Chondrocyte (in vitro differentiated cells): Measurements from ENCODE around the gene C6orf141. TPM values are rescaled to one million over a fixed set of nuclear protein-coding genes. Genes with fewer than 3 reads are reported as not detected.

Experiments
- DNase-seq: peaks from one replicate; pipeline ENCODE4 v3.0.0; 2021; ENCODE audit warnings: mixed read lengths, low spot score
- H3K27ac Mint-ChIP-seq: one replicate; pipeline ENCODE4 v1.8.0; 2021; ENCODE audit warnings: mild to moderate bottlenecking, moderate library complexity, mixed read lengths; ENCODE audit not compliant: unreplicated experiment
- H3K27me3 Mint-ChIP-seq: 2 replicates; pipeline ENCODE4 v1.8.0; 2021; ENCODE audit warnings: low read depth, mixed read lengths
- H3K36me3 Mint-ChIP-seq: 2 replicates; pipeline ENCODE4 v1.8.0; 2021; ENCODE audit warnings: low read depth, mixed read lengths
- H3K4me1 Mint-ChIP-seq: 2 replicates; pipeline ENCODE4 v1.8.0; 2021; ENCODE audit warnings: low read depth, mild to moderate bottlenecking, mixed read lengths
- H3K4me3 Mint-ChIP-seq: one replicate; pipeline ENCODE4 v1.8.0; 2021; ENCODE audit warnings: mild to moderate bottlenecking, moderate library complexity, mixed read lengths; ENCODE audit not compliant: unreplicated experiment
- H3K9me3 Mint-ChIP-seq: 2 replicates; pipeline ENCODE4 v1.8.0; 2021; ENCODE audit warnings: low read depth, mixed read lengths
- long read RNA-seq: library from polyadenylated mRNA; stranded (forward); transcript quantifications from one replicate; pipeline ENCODE4 v2.0.0, GENCODE V29; 2021
- total RNA-seq: library from RNA; stranded (reverse); gene quantifications from 3 replicates; pipeline ENCODE4 v1.2.1, GENCODE V29; 2021
- TF ChIP-seq, protein P1 (sequence below): fragments of 200-600 bp; sonication (generic); IDR thresholded peaks from 2 replicates; pipeline ENCODE4 v1.5.0; 2021; ENCODE audit warnings: antibody characterized with exemption, mild to moderate bottlenecking, moderate library complexity

Gene C6orf141
- not detected in 3 replicates for total RNA-seq
- long read RNA-seq, result 0 reads

DNA sequence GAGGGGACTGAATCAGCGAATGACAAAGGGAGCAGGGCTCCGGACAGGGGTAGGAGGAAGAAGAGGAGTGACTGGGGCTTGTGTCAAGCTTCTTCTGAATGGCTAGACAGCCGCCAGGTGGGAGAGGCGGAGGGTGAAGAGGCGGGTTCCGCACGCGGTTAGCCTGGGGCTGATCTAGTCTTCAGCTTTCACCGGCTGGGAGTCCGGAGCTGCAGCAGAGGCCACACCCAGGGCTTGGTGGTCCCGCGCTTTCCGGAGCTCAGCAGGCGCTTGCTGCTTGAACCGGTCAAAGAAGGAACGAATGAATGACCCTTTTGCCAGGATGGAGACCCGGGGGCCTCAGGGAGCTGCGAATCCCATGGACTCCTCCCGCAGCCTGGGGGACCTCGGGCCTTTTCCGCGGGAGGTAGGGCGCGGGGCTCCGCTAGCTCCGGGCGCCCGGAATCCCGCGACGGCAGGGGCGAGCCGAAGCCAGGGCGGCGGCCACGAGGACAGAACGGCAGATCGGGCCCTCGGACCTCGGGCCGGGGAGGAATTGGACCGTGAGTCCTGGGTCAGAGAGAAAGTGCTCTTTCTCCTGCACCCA is at the start of gene C6orf141:
C6orf141 (plus strand) TSS at position 177 of the 586 bp plus-strand sequence; CDS start at position 302, 125 bp downstream.
- Mint-ChIP-seq H3K36me3 (no peaks in the 10 kb centered on the region), H3K4me3 (peak within 1 kb of the TSS; percentile 60), H3K9me3 (no peaks in the 10 kb centered on the region), H3K4me1 (peaks cover 18% of the 10 kb centered on the region), H3K27ac (no peak within 1 kb of the TSS), H3K27me3 (peaks cover 49% of the 10 kb centered on the region)
- no peak for DNase-seq
- TF ChIP-seq, protein P1, sequence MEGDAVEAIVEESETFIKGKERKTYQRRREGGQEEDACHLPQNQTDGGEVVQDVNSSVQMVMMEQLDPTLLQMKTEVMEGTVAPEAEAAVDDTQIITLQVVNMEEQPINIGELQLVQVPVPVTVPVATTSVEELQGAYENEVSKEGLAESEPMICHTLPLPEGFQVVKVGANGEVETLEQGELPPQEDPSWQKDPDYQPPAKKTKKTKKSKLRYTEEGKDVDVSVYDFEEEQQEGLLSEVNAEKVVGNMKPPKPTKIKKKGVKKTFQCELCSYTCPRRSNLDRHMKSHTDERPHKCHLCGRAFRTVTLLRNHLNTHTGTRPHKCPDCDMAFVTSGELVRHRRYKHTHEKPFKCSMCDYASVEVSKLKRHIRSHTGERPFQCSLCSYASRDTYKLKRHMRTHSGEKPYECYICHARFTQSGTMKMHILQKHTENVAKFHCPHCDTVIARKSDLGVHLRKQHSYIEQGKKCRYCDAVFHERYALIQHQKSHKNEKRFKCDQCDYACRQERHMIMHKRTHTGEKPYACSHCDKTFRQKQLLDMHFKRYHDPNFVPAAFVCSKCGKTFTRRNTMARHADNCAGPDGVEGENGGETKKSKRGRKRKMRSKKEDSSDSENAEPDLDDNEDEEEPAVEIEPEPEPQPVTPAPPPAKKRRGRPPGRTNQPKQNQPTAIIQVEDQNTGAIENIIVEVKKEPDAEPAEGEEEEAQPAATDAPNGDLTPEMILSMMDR, result no peak

GRCh38 chr6:49504666-49505065 is 45.8 kb upstream of the C6orf141 start:
- no peak for DNase-seq
- peaks cover 9% of the 10 kb centered on the region for H3K27me3 Mint-ChIP-seq
- peaks cover 16% of the 10 kb centered on the region for H3K9me3 Mint-ChIP-seq
- no peak overlapping the region for H3K27ac Mint-ChIP-seq
- H3K4me3 Mint-ChIP-seq, result no peak overlapping the region
- no peaks in the 10 kb centered on the region for H3K4me1 Mint-ChIP-seq
- TF ChIP-seq, protein P1, result no peak
- no peaks in the 10 kb centered on the region for H3K36me3 Mint-ChIP-seq

- Mint-ChIP-seq H3K27me3 (peaks cover 6% of the 10 kb centered on the region), H3K9me3 (peaks cover 16% of the 10 kb centered on the region), H3K4me3 (no peak overlapping the region), H3K4me1 (no peaks in the 10 kb centered on the region), H3K27ac (no peak overlapping the region), H3K36me3 (no peaks in the 10 kb centered on the region)
- TF ChIP-seq, protein P1, result no peak
- DNase-seq, result no peak
Measured at GRCh38 chr6:49506569-49507111, 43.8 kb upstream of the C6orf141 start.

DNA sequence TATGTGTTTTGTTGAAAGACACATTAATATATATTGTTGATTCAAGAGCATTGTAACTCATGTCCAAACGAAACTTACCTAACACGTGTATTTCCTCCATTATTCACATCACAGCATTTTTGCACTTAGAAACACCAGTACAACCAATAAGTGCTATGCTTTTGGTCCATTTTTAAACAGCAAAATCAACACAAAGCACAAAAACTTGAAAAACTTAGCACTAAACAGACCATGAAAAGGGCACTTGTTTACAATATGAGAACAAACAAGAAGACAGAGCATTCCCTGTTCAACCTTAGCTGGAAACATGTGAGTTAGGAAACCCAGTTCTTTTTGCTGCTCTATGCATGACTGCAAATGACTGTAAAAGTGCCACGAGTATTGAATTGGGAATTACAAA is 41.1 kb upstream of the C6orf141 start:
- H3K9me3 Mint-ChIP-seq, result peaks cover 16% of the 10 kb centered on the region
- H3K4me1 Mint-ChIP-seq, result peaks cover 5% of the 10 kb centered on the region
- peaks cover 4% of the 10 kb centered on the region for H3K27me3 Mint-ChIP-seq
- no peak overlapping the region for H3K4me3 Mint-ChIP-seq
- no peaks in the 10 kb centered on the region for H3K36me3 Mint-ChIP-seq
- TF ChIP-seq, protein P1, result no peak
- no peak overlapping the region for H3K27ac Mint-ChIP-seq
- no peak for DNase-seq

DNA sequence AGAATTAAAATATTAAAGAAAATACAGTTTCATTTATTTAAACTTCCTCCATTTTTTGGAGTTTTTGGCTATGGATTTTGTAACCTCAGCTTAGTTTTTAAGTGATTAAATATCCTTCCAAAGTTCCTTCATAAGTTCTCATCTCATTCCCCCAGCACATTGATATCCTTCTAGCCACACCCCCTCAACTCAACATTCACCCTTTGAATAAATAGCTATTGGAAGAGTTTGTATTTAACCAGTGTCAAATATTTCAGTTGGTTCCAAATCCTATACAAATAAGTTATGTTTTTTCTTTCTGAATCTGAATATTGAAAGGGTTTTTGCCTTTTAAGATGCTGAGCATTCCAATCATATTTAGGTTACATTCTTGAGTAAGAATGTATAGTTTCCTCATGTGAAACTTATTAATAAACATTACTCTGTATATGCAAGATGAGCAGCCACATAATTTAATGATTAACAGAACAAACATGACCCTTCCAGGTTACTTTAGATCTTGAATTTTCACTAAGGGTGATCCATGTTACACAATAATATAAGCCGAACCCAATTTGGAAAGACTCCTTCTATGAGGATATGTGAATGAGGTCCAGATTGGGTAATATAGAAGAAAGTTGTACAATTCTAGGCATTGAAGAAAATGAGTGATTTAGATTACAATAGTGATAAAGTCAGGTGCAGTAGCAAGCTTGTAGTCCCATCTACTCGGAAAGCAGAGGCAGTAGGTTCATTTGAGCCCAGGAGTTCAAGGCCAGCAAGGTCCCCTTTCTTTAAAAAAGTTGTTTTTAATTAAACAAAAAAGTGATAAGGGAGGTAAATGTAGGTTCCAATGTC is 37.1 kb upstream of the C6orf141 start:
- Mint-ChIP-seq H3K9me3 (peaks cover 10% of the 10 kb centered on the region), H3K27ac (no peak overlapping the region), H3K4me1 (peaks cover 5% of the 10 kb centered on the region), H3K27me3 (peaks cover 4% of the 10 kb centered on the region), H3K4me3 (no peak overlapping the region), H3K36me3 (no peaks in the 10 kb centered on the region)
- no peak for DNase-seq
- TF ChIP-seq, protein P1, result no peak
